HG03280 (cell line): ENCODE measurements around the gene EGFLAM.

Experiments used
- ATAC-seq: cut with Tn5 transposase; IDR thresholded peaks from one replicate; pipeline ENCODE4 v1.9.1; 2021; ENCODE audit warnings: mild to moderate bottlenecking, moderate library complexity; ENCODE audit not compliant: unreplicated experiment

EGFLAM gene

DNA sequence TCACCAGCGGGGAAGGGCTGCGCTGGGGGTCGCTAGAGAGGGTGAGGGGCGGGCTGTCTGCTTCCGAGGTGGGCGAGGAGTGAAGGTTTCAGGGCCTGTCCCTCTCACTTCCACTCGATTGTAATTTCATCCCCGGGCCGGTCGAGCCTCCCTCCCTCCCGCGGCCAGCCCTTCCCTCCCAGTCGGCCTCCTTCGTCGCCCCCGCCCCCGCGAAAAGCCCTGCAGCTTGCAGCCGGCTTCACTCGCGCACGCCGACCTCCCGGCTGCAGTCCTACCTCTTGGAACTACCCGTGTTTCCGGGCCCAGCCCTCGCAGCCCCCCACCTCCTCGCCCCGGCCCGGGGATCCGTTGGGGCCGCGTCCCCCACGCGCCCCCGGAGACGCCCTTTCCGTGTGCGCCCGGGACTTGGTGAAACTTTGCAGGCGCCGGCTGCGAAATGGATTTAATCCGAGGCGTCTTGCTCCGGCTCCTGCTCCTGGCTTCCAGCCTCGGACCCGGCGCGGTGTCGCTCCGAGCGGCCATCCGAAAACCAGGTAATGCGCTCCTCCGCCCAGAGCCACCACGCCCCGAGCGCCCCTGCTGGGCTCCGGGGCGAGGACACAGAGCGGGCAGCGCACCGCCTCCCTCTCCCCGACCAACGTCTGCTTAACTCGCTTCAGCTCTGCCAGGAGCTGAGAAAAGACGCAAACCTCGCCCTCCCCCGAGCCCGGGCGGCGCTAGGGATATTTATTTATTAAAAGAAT, at the start of gene EGFLAM:
Gene EGFLAM (plus strand): TSS at position 241 of the 743 bp plus-strand sequence. CDS start 196 bp downstream, at position 437.
- no peak for ATAC-seq

DNA sequence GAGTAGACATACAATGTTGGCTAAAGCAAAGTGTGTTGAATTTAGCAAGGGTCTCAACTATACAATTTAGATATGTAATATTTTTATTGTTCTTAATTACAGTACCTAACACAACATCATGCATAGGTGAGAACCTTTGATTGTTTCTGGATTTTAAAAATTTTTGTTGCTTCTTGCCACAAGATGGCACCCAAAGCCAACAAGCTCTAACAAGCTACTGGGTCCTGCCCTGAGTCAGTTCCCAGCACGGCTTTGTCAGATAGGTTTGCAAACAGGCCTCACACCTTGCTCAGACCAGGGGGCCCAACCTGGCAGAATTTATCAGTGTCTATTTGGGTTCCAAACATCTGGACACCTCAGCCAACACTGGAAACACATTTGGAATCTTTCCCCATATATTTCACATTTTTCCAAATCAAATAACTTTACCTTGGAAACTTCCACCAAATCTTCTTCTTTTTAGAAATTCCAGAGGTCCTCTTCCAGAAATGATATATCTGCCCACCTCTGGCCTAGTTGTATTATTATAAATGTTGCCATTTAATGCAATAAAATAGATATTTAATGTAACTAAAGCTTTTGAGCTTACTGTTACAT, 49.5 kb upstream of the EGFLAM start:
- no peak for ATAC-seq

DNA sequence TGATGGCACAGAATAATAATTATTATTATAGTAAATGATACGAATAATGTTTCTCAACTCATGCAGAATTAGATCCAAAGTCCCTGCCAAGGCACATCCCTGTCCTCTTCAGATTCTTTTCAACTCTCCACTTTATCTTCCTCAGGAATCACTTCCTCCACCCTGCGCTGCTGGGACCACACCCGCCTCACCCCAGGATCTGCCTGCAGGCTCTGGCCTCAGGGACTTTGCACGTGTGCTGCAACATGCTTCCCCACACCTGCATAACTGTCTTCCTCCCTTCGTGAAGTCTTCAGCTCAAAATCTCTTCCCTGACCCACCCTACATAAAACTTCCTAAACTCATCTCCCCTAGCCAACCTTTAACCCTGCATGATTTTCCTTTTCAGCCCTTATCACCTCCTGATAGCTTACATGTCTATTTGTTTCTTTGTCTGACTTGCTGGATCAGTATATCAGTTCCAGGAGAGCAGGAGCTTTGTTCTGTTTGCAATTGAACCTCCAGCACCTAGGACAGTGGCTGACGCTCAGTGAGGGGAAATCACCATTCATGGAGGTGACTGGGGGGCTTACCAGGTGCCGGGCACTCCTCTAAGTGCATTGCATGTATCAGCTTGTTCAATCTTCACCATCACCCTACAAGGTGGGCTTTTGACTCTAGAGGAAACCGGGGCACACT, 47.5 kb upstream of the EGFLAM start:
- ATAC-seq = no peak

DNA sequence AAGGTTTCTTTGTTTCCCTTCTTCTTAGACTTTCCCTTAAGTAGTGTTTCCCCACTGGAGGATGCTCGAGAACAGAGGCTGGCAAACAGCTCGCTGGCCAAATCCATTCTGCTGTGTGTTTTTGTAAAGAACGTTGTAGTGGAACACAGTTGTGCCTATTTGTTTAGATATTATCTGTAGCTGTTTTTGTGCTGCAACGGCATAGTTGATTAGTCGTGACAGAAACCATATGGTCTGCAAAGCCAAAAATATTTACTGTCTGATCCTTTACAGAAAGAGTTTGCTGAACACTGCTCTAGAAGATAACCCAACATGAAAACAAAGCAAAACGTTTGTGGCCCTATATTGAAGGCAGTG, 47.0 kb upstream of the EGFLAM start:
- no peak for ATAC-seq

DNA sequence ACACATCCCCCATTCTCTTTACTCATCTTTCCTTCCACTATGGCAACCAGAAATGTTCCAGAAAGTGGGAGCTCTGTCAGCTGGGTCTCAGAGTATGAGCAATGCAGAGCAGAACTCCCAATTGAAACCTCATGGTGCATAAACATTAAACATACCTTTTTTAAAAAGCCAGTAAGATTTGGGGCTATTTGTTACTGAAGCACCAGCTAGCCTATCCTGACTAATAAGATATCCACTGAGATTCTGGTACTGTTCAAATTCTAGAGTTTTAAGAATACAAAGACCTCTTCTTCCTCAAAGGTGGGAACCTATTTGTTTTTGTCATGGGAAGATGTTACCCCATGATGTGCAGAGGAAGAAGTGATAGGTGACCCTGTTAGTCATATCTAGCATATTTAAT, 46.1 kb upstream of the EGFLAM start:
- no peak for ATAC-seq

DNA sequence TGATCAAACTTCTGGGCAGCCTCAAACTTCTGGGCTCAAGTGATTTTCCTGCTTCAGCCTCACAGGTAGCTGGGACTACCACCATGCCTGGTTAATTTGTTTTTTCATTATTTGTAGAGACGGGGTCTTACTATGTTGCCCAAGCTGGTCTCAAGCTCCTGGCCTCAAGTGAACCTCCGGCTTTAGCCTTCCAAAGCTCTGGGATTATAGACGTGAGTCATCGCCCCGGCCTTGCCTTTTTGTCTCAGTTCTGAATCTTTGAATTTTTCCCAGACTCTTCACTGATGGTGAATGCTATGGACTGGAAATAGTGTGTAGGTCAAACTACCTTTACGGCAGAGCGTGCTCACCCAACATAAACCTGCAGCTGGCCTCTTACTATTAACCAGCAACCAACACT, 32.3 kb upstream of the EGFLAM start:
- ATAC-seq = no peak

DNA sequence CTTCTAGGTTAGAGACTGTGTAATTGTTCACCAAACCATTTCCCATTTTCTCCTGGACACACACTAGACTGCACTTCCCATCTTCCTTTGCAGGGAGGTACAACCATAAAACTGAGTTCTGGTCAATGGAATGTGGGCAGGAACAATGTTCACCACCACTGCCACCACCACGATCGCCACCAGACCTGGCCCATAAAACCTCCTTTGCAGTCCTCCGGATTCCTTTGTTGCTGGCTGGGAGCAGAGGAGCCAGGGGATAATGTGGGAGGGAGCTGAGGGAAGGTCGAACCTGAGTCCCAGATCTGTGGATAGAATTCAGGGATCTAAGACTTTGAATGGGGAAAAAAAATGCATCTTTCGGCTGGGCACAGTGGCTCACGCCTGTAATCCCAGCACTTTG, 29.4 kb upstream of the EGFLAM start:
- no peak for ATAC-seq

DNA sequence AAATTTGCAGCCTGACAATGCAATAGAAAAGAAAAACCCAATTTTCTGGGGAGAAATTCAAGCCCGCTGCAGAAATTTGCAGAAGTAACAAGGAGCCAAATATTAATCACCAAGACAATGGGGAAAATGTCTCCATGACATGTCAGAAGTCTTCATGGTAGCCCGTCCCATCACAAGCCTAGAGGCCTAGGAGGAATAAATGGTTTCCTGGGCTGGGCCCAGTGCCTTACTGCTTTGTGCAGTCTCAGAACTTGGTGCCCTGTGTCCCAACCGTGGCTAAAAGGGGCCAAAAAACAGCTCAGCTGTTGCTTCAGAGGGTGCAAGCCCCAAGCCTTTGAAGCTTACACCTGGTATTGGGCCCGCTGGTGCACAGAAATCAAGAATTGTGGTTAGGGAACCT, 23.6 kb upstream of the EGFLAM start:
- ATAC-seq = no peak

DNA sequence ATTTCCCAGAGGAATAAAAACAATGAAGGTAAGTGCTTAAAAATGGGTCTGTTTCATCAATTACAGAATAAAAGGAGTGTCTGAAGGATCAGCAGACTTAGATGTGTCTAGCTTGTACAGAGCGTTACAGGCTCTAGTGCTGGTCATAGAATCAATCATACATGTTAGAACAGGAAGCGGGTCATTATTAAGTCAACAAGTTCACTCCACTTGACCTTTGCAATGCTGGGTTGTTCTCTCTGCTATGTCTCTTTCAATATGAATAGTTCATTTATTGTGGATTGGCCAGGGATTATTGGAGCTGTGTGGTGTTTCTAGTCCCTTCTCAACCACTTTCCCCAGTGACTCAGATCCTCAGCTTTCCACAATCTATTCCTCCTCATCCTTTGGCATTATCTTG, 20.7 kb upstream of the EGFLAM start:
- no peak for ATAC-seq

DNA sequence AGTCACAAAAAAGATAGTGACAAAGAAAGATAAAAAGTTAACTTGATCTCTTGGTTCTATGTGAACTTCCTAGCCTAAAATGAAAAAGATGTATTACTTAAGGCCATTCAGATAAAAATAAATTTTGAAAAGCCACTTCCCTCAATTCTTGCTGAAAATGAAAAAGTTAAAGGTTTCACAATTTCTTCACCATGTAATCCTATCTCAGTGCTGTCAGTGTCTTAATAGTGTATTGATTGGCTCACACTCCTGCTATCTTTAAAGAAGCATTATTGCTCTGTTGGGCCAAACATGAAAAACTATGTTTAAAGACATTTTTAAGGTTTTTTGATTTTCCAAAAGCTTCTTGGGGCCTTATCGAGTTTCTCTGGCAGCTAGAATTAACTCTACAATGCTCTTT, 18.1 kb upstream of the EGFLAM start:
- no peak for ATAC-seq

DNA sequence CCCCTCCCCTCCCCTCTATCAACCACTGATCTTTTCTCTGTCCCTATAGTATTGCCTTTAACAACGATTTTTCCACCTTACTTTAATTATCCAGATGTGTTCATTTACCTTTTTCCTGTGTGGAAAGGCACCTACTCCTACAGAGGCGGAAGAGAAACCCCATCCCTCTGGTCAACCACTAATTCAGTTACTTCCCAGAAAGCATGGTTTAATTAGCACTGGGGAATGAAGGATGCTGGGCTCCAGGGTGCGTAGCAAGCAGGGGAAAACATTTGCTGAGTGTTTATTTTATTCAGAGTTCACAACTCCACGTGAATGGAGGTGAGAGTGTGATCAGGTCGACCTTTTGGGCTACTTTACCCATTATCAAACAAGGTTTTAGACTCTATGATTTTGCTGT, 16.7 kb upstream of the EGFLAM start:
- no peak for ATAC-seq

DNA sequence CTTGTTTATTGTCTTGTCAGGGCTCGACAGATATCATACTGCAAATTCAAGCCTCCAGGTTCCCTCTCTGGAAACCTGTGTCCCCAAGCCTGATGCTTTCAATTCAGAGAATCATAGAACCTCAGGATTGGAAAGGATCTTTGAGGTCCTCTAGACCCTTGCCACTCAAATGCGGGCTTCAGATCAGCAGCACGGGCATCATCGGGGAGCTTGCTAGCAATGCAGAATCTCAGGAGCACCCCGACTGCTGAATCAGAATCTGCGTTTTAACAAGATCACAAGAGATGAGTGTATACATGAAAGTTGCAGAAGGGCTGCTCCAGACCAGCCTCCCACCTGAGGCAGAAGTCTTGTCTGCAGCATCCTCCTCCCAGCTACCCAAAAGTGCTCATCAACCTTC, 13.1 kb upstream of the EGFLAM start:
- ATAC-seq = no peak

DNA sequence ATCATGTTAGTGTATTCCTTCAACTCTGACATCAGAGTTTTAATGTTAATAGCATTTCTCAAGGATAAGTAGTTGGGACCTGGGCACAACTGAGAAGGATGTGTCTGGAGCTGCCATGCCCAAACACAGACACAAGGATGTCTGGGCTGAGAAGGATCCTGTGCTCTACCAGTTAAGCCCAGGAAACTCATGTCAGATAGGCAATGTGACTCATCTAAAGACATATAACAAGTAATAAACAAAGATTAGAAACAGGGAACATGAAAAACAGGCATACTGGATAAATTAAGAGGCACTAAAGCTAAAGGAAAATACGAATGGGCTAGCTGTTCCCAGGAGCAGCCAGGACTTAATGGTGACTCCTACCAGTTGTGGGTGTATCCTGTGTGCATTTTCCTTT, 9.1 kb upstream of the EGFLAM start:
- ATAC-seq = no peak

DNA sequence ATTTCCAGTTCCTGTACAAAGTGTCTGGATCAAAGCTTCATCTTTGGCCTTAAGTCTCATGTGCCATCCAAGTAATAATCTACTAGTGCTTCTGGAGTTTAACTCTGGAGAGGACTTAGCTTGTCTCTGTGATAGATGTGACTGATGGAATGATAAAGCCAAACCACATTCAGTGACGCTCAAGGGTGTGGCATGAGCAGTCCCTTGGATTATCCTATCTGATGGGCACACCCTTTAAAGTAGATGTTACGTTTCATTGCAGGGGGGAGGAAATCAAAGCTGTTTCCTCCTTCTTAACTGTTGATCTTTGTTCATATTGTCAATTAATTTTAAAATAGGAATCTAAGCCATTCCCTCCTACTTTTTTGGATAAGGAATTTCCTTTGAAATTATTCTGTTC, 8.5 kb upstream of the EGFLAM start:
- ATAC-seq = no peak

DNA sequence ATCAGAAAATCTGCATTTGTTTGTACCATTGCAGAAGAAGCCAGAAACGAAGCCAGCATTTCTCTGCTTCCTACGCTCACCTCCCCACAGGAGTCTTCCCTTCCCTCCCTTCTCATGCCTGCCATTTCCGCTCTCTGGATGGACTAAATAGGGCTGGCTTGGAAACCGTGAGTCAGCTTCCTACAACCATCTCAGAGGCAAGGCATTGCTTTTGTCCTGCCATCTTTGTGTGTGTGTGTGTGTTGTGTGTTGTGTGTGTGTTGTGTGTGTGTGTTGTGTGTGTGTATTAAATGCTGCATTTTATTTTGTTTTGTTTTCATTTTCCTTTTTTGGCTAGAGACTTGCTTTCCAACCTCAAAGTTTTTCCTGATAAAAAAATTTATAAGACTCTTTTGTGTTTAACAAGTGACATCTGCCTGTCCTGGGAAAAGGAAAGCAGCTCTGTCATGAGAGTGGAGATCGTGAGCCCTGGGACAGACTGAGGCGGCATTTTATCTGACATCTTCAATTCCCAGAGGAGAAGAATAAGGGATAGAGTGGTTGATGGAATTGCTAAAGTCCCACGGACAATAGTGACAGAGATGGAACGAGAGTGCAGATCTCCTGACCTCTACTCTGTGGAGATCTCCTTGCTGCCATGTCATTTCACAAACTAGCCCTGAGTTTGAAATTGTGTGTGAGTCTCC, 7.5 kb upstream of the EGFLAM start:
- no peak for ATAC-seq

DNA sequence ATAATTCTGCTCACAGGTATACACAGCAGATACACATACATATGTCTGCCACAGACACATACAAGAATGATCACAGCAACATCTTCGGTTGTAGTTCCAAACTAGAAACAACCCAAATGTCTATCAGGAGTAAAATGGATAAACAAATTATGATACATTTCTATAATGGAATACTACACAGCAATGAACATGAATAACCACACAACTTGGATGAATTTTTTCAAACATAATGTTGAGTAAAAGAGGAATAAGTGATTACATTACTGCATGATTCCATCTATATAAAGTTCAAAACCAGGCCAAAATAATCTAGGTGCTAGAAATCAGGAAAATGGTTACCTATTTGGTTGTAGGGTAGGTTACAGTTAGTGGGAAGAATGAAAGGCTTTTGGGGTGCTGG, 4.6 kb upstream of the EGFLAM start:
- no peak for ATAC-seq

DNA sequence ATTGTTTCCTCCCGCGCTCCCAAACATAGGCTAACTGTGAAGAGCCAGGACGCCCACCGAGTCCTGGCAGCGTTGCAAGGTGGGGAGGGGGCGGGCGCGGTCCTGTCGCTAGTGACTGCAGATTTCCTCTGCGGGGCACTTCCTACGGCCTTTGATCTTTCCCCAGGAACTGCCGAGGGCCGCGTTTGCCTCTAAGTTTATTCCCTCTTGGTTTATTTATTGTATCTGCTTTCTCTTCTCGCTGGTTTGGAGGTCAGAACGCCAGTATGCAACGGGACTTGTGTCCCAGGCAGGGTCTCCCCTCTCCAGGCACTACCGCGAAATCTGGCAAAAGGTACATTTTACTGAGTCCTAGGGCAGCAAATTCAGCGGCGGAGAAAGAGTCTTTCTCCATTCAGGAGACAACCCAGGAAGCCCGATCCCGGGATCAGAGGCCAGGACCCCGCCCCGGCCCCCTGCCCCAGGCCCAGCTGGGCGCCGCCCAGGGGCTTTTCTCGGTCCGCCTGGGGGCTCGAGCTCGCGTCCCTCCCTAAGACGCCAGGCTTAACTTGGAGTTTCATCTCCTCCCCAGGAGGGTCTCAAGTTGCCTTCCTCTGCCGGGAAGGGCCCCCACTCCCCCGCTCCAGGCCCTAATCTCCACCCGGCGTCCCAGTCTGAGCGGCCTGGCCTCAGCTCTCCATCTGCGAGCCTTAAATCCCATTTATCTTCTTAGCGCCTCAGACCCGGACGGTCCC, 884 bp upstream of the EGFLAM start:
- no peak for ATAC-seq

DNA sequence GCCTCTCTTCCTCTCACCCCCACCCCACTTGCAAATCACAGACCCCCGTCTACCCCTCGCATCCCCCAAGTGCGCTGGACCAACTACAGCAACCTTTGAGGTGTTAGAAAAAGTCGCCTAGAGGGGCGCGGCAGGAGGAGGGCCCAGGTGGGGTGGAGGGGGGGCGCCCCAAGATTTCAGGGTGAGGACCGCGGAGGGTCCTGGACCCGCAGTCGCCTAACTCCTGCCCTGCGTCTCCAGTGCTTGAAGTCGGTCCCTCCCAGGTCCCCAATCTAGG, 379 bp upstream of the EGFLAM start:
- ATAC-seq = no peak

DNA sequence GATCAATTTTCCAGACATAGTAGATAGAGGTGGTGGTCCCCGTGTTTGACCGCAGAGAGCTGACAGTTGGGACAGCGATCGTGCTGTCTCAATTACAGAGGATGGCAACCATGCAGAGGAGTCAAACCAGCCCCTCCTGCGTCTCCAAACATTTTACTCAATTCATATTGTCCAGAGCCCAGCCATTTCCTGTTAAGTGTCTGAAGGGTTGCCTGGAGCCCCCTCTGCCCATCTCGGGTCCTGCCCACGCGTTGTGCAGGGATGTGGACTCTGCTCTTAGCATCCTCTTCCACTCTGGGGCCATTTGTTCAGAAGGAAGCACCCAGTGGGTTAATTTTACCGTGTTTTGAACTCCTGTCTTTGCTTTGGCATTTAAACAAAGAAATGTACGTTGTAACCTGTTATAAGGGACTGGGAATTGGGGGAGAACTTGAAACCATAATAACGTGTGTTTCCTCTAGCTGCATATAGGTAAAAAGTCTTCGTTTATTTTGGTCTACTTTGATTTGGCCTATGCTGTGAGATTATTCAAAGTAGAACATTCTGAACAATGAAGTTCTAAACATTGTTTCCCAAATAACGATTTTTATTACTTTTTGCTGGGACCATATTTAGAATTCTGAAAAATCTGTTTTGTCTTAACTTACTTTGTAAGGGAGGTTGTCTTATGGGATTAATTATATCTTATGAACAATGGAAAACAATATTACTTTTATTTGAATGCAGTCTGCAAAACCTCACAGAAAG, 876 bp downstream of the EGFLAM start:
- no peak for ATAC-seq

DNA sequence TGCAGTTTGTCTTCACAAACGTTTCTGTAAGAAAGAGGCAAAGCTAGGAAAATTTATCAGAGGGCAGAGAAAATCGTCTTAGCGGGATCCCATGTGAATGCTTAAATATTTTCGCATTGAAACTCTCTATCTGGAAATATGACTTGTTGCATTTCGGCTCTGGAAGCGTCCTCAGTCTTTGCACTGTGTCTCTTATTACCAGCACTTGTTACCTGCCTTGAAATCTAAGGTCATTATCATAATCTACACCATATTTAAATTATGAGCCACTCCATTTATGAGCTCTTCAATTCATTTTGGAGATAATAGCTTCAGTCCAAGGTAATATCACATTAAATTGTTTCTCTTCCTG, 1.4 kb downstream of the EGFLAM start:
- no peak for ATAC-seq

DNA sequence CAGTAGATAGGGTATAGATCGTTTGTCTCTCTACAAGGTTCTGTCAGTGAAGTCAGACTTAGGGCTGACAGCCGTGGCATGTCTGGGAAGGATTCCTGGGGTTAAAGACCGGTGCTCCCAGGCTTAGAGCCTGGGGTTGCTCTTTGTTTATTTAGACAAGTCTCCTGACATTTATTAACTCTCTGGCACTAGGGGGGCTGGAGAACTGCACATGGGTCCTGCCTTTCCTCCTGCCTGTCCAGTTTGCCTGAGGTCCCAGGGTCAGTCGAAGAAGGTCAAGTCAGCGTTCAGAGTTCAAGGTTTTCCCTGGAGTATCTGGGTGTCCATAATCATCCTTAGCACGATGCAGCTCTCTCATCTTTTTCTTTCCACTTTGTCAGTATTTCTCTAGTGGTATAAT, 5.6 kb downstream of the EGFLAM start:
- no peak for ATAC-seq
